PFSK-1 (cell line): Measurements from ENCODE around the gene ALOX12B.

Experiments
- FOXP2 ChIP-seq: optimal IDR thresholded peaks from 2 replicates; pipeline ENCODE3; 2011; ENCODE audit warnings: borderline replicate concordance, control low read depth, inconsistent platforms; ENCODE audit not compliant: insufficient read depth; ENCODE audit errors: extremely low read length, extremely low read depth
- POLR2AphosphoS5 ChIP-seq: IDR thresholded peaks from 2 replicates; pipeline ENCODE4 v1.6.1; 2012; ENCODE audit warnings: low read depth, mild to moderate bottlenecking, control low read depth, low read length, moderate library complexity
- SIN3A ChIP-seq: IDR thresholded peaks from 2 replicates; pipeline ENCODE4 v1.6.1; 2012; ENCODE audit warnings: mild to moderate bottlenecking, low read length, moderate library complexity, borderline replicate concordance; ENCODE audit not compliant: insufficient read depth
- TAF1 ChIP-seq: IDR thresholded peaks from 2 replicates; pipeline ENCODE4 v1.6.1; 2012; ENCODE audit warnings: low read length, control low read depth, borderline replicate concordance; ENCODE audit not compliant: insufficient read depth
- TF ChIP-seq, protein P1 (sequence below), 2 experiments: IDR thresholded peaks; 2 replicates each; pipeline versions ENCODE4 v1.6.1 to v1.8.0; 2011 to 2012; ENCODE audit warnings: low read depth in 2 of 2, low read length in 2 of 2, control low read depth in 1 of 2, inconsistent platforms in 1 of 2, mild to moderate bottlenecking in 1 of 2, moderate library complexity in 1 of 2; ENCODE audit not compliant: insufficient read depth in 1 of 2

The ALOX12B gene

DNA sequence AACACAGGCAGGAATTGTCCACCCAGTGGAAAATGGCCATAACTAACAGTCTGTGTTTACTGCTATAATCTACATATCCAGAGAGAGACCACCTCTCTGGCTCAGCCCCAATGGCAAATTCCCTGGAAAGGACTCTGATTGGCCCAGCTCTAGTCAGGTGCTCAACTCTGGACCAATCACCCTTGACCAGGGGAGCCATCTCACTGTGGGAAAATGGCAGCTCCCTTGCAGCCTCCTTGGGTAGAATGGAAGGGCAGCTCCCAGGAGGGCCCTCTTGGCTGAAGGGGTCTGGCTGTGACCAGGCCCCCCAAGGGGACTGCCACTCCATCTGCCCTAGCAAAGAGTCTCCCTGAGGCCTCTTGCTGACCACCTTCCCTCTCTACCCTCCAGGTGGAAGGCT lies 45.5 kb downstream of the ALOX12B start:
- no peak for TF ChIP-seq TAF1
- TF ChIP-seq, protein P1, sequence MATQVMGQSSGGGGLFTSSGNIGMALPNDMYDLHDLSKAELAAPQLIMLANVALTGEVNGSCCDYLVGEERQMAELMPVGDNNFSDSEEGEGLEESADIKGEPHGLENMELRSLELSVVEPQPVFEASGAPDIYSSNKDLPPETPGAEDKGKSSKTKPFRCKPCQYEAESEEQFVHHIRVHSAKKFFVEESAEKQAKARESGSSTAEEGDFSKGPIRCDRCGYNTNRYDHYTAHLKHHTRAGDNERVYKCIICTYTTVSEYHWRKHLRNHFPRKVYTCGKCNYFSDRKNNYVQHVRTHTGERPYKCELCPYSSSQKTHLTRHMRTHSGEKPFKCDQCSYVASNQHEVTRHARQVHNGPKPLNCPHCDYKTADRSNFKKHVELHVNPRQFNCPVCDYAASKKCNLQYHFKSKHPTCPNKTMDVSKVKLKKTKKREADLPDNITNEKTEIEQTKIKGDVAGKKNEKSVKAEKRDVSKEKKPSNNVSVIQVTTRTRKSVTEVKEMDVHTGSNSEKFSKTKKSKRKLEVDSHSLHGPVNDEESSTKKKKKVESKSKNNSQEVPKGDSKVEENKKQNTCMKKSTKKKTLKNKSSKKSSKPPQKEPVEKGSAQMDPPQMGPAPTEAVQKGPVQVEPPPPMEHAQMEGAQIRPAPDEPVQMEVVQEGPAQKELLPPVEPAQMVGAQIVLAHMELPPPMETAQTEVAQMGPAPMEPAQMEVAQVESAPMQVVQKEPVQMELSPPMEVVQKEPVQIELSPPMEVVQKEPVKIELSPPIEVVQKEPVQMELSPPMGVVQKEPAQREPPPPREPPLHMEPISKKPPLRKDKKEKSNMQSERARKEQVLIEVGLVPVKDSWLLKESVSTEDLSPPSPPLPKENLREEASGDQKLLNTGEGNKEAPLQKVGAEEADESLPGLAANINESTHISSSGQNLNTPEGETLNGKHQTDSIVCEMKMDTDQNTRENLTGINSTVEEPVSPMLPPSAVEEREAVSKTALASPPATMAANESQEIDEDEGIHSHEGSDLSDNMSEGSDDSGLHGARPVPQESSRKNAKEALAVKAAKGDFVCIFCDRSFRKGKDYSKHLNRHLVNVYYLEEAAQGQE (IDR thresholded peaks at IDR 0.05; ENCODE audit: insufficient read depth in 1 of 2, low read depth in 2 of 2, low read length in 2 of 2): no peak

DNA sequence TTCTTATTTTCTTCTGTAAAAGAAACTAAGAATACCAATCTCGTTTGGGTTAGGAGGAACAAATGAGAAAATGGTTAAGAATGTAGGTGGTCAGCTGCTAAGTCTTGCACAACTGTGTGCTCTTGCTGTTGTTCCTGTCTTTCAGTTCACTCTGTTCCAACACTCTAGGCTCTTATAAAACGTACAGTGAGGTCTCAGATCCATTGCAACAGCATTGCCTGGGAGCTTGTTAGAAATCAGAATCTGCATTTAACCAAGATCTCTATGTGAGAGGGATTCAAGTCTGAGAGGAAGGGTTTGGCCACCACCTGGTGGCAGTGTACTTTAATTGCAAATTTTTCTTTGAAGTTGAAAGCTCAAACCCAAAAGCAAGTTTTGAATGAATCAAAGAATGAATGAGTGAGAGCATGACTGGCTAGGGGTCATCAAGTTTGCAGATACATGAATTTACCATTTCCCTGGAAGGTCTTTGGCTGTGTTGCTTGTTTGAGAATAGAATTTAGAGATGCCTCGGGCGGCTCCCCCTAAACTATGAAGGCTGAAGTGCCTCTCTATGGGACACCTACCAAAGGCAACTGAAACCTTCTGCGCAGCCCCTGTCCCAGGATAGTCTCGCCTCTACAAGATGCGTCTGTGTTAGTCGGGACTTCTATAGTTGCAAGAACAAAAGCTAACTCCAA lies 46.1 kb downstream of the ALOX12B start:
- no peak for TF ChIP-seq SIN3A
- no peak for TF ChIP-seq POLR2AphosphoS5
- TF ChIP-seq TAF1: no peak; the same call in 1 of the 2 replicates
- TF ChIP-seq, protein P1 (IDR thresholded peaks at IDR 0.05; ENCODE audit: insufficient read depth in 1 of 2, low read depth in 2 of 2, low read length in 2 of 2): no peak
- no peak for TF ChIP-seq FOXP2

DNA sequence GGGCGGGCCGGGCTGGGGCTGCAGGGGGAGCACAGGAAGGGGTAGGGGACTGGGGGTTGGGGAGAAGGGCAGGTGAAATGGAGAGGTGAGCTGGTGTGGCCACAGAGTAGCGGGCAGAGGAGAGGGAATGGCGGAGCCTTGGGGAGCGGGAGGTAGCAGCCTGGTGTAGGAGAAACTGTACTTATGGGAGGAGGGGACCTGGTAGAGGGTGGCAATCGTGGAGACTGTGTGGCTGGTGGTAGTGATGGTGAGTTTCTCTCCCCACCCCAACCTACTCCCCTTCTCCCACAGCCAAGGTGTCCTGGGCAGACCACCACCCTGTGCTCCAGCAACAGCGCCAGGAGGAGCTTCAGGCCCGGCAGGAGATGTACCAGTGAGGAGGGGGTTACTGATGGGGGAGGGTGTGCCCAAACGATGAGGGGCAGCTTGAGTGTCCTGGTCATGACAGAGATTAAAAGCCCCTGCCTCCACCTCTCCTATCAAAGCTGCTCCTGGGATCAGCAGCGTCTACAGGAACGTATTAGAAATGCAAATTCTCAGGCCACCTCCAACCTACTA lies 47.8 kb downstream of the ALOX12B start:
- TF ChIP-seq, protein P1 (IDR thresholded peaks at IDR 0.05; ENCODE audit: insufficient read depth in 1 of 2, low read depth in 2 of 2, low read length in 2 of 2): no peak
- TF ChIP-seq FOXP2: no peak
- TF ChIP-seq TAF1: no peak
- TF ChIP-seq POLR2AphosphoS5: no peak
- TF ChIP-seq SIN3A: no peak

DNA sequence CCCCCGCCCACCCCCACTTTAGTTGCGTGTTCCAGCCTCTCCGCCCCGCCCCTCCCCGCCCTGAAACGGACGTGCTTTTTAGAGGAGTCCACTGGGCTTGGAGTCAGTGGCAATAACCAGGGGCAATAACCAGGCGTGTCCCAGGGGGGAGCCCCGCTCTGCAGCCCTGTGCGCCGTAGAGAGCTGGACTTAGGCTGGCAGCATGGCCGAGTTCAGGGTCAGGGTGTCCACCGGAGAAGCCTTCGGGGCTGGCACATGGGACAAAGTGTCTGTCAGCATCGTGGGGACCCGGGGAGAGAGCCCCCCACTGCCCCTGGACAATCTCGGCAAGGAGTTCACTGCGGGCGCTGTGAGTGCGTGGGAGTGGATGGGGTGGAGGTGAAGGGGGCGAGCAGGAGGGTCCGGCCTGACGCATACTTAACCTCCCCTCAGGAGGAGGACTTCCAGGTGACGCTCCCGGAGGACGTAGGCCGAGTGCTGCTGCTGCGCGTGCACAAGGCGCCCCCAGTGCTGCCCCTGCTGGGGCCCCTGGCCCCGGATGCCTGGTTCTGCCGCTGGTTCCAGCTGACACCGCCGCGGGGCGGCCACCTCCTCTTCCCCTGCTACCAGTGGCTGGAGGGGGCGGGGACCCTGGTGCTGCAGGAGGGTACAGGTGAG lies 48.4 kb downstream of the ALOX12B start, which contains the start of gene ALOX15B:
TSS of gene ALOX15B (plus strand) at position 106 of the 657 bp plus-strand sequence. CDS start at position 203, 97 bp downstream.
- TF ChIP-seq, protein P1 (IDR thresholded peaks at IDR 0.05; ENCODE audit: insufficient read depth in 1 of 2, low read depth in 2 of 2, low read length in 2 of 2): no peak
- TF ChIP-seq SIN3A (no peak), POLR2AphosphoS5 (no peak), FOXP2 (no peak), TAF1 (no peak)
